HepG2 (cell line): Measurements from ENCODE around the gene POFUT2. TPM values are rescaled to one million over a fixed set of nuclear protein-coding genes. Genes with fewer than 3 reads are reported as not detected.

ENCODE experiments used
- CREM ChIP-seq, 2 experiments: sonication (generic) in 1 of 2; formaldehyde crosslinking in 1 of 2; IDR thresholded peaks; 2 replicates each; pipeline versions ENCODE4 v1.4.0 to v1.6.1; 2016 to 2020; ENCODE audit warnings: antibody characterized with exemption in 1 of 2, mild to moderate bottlenecking in 1 of 2, missing genetic modification reagents in 1 of 2
- ERF ChIP-seq: IDR thresholded peaks from 2 replicates; pipeline ENCODE4 v1.6.1; 2018; ENCODE audit warnings: missing biosample characterization, missing genetic modification reagents
- HDAC2 ChIP-seq: sonication (generic); formaldehyde crosslinking; IDR thresholded peaks from 2 replicates; pipeline ENCODE4 v1.4.0; 2020; ENCODE audit warnings: missing genetic modification reagents
- HNRNPK ChIP-seq: fragments of 200-400 bp; formaldehyde crosslinking; IDR thresholded peaks from 2 replicates; pipeline ENCODE4 v1.6.1; 2018; ENCODE audit warnings: low read length, low read depth, moderate library complexity, mild to moderate bottlenecking; ENCODE audit not compliant: poor library complexity, severe bottlenecking
- HOXA5 ChIP-seq: sonication (generic); formaldehyde crosslinking; IDR thresholded peaks from 2 replicates; pipeline ENCODE4 v1.4.0; 2020; ENCODE audit warnings: missing genetic modification reagents
- KDM3A ChIP-seq: IDR thresholded peaks from 2 replicates; pipeline ENCODE4 v1.6.1; 2018; ENCODE audit warnings: low read depth, missing compliant biosample characterization
- KLF16 ChIP-seq, 2 experiments: sonication (generic) in 1 of 2; formaldehyde crosslinking in 1 of 2; IDR thresholded peaks; 2 replicates each; pipeline versions ENCODE4 v1.6.1 to v1.8.0; 2016 to 2023; ENCODE audit warnings: missing genetic modification reagents in 2 of 2, missing compliant biosample characterization in 1 of 2
- MEIS1 ChIP-seq: sonication (generic); formaldehyde crosslinking; IDR thresholded peaks from 2 replicates; pipeline ENCODE4 v1.9.0; 2021; ENCODE audit warnings: mild to moderate bottlenecking, missing genetic modification reagents, moderate library complexity, borderline replicate concordance
- MTF1 ChIP-seq: sonication (generic); formaldehyde crosslinking; IDR thresholded peaks from 2 replicates; pipeline ENCODE4 v1.5.0; 2020; ENCODE audit warnings: missing genetic modification reagents
- NFYB ChIP-seq: sonication (generic); formaldehyde crosslinking; IDR thresholded peaks from 2 replicates; pipeline ENCODE4 v1.4.0; 2020; ENCODE audit warnings: missing genetic modification reagents
- RBFOX2 ChIP-seq: fragments of 200-400 bp; formaldehyde crosslinking; IDR thresholded peaks from 2 replicates; pipeline ENCODE4 v1.6.1; 2017; ENCODE audit warnings: low read depth, mild to moderate bottlenecking, low read length
- RNF2 ChIP-seq: fragments of 450-650 bp; conservative IDR thresholded peaks from 2 replicates; pipeline ENCODE4 v1.6.1; 2016; ENCODE audit warnings: low read depth
- SAFB2 ChIP-seq: sonication (generic); formaldehyde crosslinking; IDR thresholded peaks from 2 replicates; pipeline ENCODE4 v1.5.1; 2020; ENCODE audit warnings: missing genetic modification reagents, low read depth, mild to moderate bottlenecking, borderline replicate concordance
- SOX5 ChIP-seq: IDR thresholded peaks from 2 replicates; pipeline ENCODE4 v1.6.1; 2016; ENCODE audit warnings: borderline replicate concordance
- TEAD3 ChIP-seq: optimal IDR thresholded peaks from 2 replicates; pipeline ENCODE3; 2016; ENCODE audit warnings: borderline replicate concordance
- ZC3H13 ChIP-seq: sonication (generic); formaldehyde crosslinking; IDR thresholded peaks from 2 replicates; pipeline ENCODE4 v1.8.1; 2023; ENCODE audit warnings: mild to moderate bottlenecking, missing genetic modification reagents, moderate library complexity
- ZNF143 ChIP-seq: sonication (generic); formaldehyde crosslinking; IDR thresholded peaks from 2 replicates; pipeline ENCODE4 v1.4.0; 2020; ENCODE audit warnings: missing genetic modification reagents
- ZNF501 ChIP-seq: sonication (generic); formaldehyde crosslinking; IDR thresholded peaks from 2 replicates; pipeline ENCODE4 v1.5.1; 2020; ENCODE audit warnings: mild to moderate bottlenecking, moderate library complexity, missing genetic modification reagents
- ZNF713 ChIP-seq: sonication (generic); formaldehyde crosslinking; IDR thresholded peaks from 2 replicates; pipeline ENCODE4 v1.4.0; 2020; ENCODE audit warnings: mild to moderate bottlenecking, missing genetic modification reagents
- ZNF777 ChIP-seq: sonication (generic); formaldehyde crosslinking; IDR thresholded peaks from 2 replicates; pipeline ENCODE4 v1.4.0; 2020; ENCODE audit warnings: missing genetic modification reagents
- ZSCAN25 ChIP-seq: sonication (generic); formaldehyde crosslinking; IDR thresholded peaks from 2 replicates; pipeline ENCODE4 v1.8.0; 2022; ENCODE audit warnings: mild to moderate bottlenecking, missing genetic modification reagents
- polyA plus RNA-seq, 8 experiments: library from polyadenylated mRNA; depleted of rRNA in 3 of 8; stranded (reverse) in 7 of 8; unstranded in 1 of 8; fragments of >200 nt; fragmentation: Illumina TruSeq in 4 of 8; extraction: Trizol in 4 of 8; gene quantifications; 2 replicates each; pipeline versions ENCODE4 v1.2.1 to v1.2.3, GENCODE V29; 2011 to 2016; ENCODE audit warnings: low read depth in 4 of 8, missing spikeins in 1 of 8, mixed read lengths in 1 of 8; ENCODE audit not compliant: insufficient read depth in 1 of 8
- total RNA-seq, 5 experiments: library from RNA; depleted of rRNA; stranded (reverse); fragments of >200 nt; fragmentation: Illumina TruSeq; extraction: Trizol; gene quantifications; 2 replicates each; pipeline ENCODE4 v1.2.3, GENCODE V29; 2016; ENCODE audit warnings: low read depth in 1 of 5
- TF ChIP-seq, protein P1 (sequence below): sonication (generic); formaldehyde crosslinking; IDR thresholded peaks from 2 replicates; pipeline ENCODE4 v1.8.0; 2022; ENCODE audit warnings: missing genetic modification reagents, mild to moderate bottlenecking, borderline replicate concordance
- TF ChIP-seq, protein P2 (sequence below), 2 experiments: sonication (generic) in 1 of 2; formaldehyde crosslinking in 1 of 2; IDR thresholded peaks; 2 replicates each; pipeline versions ENCODE4 v1.4.0 to v1.6.1; 2018 to 2020; ENCODE audit warnings: missing genetic modification reagents in 2 of 2, borderline replicate concordance in 1 of 2, low read depth in 1 of 2, mild to moderate bottlenecking in 1 of 2, missing biosample characterization in 1 of 2
- TF ChIP-seq, protein P3 (sequence below): sonication (generic); formaldehyde crosslinking; IDR thresholded peaks from 2 replicates; pipeline ENCODE4 v1.4.0; 2020; ENCODE audit warnings: missing genetic modification reagents

Gene POFUT2
- total and polyA plus RNA-seq, 2 of the 13 experiments (the other 11 are each of a cell fraction or from before 2014, with no cell fraction given): 22.8 to 24.0 TPM

DNA sequence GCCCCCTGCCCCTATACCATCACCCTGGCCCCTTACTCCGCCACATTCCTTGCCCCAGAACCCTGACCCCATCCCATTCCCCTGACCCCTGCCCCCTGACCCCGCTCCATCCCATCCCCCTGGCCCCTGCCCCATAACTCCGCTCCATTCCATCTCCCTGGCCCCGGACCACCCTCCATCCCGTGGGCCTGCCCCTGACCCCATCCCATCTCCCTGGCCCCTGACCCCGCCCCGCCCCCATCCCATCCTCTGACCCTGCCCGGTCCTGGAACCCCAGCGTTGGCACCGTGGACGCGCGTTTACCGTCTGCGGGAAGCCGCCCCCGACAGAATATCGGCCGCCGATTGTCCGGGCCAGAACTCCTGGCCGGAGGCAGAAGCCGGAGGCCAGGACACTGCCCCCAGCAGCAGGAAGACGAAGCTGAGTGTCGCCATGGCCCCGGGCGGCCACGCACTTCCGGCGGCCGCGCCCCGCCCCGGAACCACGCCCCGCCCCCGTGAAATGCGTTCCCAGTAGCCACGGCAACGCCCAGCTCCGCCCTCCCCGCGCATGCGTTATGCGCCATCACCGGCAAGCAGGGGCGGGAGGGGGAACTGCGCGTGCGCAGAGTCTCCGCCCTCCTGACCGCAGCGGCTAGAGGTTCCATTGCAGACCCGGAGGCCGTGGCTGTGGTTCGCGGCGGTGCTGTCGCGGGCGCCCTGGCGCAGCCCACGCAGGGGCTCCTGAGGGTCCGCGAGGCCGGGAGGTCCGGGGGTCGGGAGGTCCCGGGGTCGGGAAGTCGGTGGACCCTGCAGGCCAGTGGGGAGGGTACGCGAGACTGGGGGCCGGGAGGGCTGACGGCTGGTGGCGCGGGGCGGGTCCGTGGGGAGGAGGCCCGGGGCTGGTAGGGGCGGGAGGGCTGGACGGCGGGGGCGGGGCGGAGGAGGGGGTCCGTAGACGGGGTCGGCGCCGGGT, at the start of gene POFUT2 (continued):
- TF ChIP-seq HOXA5 (CRISPR knock-in tag): no peak
- peak in 1 of 2 experiments; percentile 61; a peak in 1 of 4 replicates for TF ChIP-seq KLF16 (CRISPR knock-in tag; IDR thresholded peaks at IDR 0.05)
- peak; percentile 88 for TF ChIP-seq TEAD3 (CRISPR knock-in tag)
- TF ChIP-seq ZC3H13: peak; percentile 44; the same call in 1 of the 2 replicates
- TF ChIP-seq RNF2: no peak
- 0 out of 2 replicates have a peak, but pooled peaks have one; percentile 39 for TF ChIP-seq ERF (CRISPR knock-in tag)
- 0 out of 2 replicates have a peak, but pooled peaks have one; percentile 52 for TF ChIP-seq ZSCAN25 (CRISPR knock-in tag)
- no peak for TF ChIP-seq ZNF713
- TF ChIP-seq ZNF501 (CRISPR knock-in tag): peak; percentile 65
- TF ChIP-seq SOX5: 0 out of 2 replicates have a peak, but pooled peaks have one; percentile 3
- peak; percentile 47 for TF ChIP-seq HNRNPK
- TF ChIP-seq SAFB2 (CRISPR knock-in tag): 0 out of 2 replicates have a peak, but pooled peaks have one; percentile 17
- no peak for TF ChIP-seq KDM3A (CRISPR knock-in tag)
- TF ChIP-seq, protein P1, sequence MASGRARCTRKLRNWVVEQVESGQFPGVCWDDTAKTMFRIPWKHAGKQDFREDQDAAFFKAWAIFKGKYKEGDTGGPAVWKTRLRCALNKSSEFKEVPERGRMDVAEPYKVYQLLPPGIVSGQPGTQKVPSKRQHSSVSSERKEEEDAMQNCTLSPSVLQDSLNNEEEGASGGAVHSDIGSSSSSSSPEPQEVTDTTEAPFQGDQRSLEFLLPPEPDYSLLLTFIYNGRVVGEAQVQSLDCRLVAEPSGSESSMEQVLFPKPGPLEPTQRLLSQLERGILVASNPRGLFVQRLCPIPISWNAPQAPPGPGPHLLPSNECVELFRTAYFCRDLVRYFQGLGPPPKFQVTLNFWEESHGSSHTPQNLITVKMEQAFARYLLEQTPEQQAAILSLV (CRISPR knock-in tag): peak; percentile 49; the same call in 1 of the 2 replicates
- peak; percentile 84 for TF ChIP-seq RBFOX2
- TF ChIP-seq, protein P2, sequence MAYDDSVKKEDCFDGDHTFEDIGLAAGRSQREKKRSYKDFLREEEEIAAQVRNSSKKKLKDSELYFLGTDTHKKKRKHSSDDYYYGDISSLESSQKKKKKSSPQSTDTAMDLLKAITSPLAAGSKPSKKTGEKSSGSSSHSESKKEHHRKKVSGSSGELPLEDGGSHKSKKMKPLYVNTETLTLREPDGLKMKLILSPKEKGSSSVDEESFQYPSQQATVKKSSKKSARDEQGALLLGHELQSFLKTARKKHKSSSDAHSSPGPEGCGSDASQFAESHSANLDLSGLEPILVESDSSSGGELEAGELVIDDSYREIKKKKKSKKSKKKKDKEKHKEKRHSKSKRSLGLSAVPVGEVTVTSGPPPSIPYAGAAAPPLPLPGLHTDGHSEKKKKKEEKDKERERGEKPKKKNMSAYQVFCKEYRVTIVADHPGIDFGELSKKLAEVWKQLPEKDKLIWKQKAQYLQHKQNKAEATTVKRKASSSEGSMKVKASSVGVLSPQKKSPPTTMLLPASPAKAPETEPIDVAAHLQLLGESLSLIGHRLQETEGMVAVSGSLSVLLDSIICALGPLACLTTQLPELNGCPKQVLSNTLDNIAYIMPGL (CRISPR knock-in tag; IDR thresholded peaks at IDR 0.05; ENCODE audit: borderline replicate concordance in 1 of 2, low read depth in 1 of 2): 0 out of 4 replicates have a peak, but pooled peaks of 1 of the 2 experiments have one; percentile 17
- TF ChIP-seq, protein P3, sequence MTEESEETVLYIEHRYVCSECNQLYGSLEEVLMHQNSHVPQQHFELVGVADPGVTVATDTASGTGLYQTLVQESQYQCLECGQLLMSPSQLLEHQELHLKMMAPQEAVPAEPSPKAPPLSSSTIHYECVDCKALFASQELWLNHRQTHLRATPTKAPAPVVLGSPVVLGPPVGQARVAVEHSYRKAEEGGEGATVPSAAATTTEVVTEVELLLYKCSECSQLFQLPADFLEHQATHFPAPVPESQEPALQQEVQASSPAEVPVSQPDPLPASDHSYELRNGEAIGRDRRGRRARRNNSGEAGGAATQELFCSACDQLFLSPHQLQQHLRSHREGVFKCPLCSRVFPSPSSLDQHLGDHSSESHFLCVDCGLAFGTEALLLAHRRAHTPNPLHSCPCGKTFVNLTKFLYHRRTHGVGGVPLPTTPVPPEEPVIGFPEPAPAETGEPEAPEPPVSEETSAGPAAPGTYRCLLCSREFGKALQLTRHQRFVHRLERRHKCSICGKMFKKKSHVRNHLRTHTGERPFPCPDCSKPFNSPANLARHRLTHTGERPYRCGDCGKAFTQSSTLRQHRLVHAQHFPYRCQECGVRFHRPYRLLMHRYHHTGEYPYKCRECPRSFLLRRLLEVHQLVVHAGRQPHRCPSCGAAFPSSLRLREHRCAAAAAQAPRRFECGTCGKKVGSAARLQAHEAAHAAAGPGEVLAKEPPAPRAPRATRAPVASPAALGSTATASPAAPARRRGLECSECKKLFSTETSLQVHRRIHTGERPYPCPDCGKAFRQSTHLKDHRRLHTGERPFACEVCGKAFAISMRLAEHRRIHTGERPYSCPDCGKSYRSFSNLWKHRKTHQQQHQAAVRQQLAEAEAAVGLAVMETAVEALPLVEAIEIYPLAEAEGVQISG (CRISPR knock-in tag): 0 out of 2 replicates have a peak, but pooled peaks have one; percentile 32
- TF ChIP-seq ZNF143 (CRISPR knock-in tag): no peak
- no peak for TF ChIP-seq MTF1 (CRISPR knock-in tag)
- TF ChIP-seq MEIS1 (CRISPR knock-in tag): no peak
- TF ChIP-seq HDAC2: no peak
- TF ChIP-seq NFYB: peak; percentile 19; the same call in 1 of the 2 replicates
- TF ChIP-seq ZNF777 (CRISPR knock-in tag): peak; percentile 52; the same call in 1 of the 2 replicates
- TF ChIP-seq CREM (IDR thresholded peaks at IDR 0.05): peak; percentile 48
- no peak for TF ChIP-seq CREM (CRISPR knock-in tag; IDR thresholded peaks at IDR 0.05)
